ENCODE data around the gene RFX3.

RFX3 gene

DNA sequence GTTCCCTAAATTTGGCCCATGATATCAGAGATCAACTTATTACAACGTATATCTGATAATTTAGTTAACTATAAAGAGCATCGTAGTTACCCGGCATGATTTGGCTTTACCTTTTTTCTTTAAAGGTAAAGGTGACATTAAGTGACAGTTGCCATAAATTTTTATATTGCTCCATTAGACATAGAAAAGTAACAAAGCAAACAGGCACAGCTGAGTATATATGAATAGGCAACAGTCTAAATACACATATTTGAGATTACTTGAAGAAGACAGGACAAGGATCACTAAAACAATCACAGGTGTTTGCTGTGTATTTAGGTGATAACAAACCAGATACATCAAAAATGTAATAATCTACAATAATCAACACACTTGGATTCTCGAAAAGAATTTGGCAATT, 34.8 kb downstream of the RFX3 start:
- Histone ChIP-seq H3K9me3 (replicated peaks in 1 of 2; ENCODE audit: control insufficient read depth in 2 of 2, insufficient read depth in 1 of 2, low read depth in 1 of 2, low read length in 2 of 2) (peaks cover 0 to 14% of the 10 kb centered on the region in 2 donors), H3K27ac (replicated peaks; ENCODE audit: low read length) (no peak overlapping the region), H4K91ac (ENCODE audit: low read depth, low read length, poor library complexity) (no peak overlapping the region), H3K18ac (ENCODE audit: low read length) (no peak overlapping the region), H2BK15ac (ENCODE audit: low read length) (no peak overlapping the region), H3K4me2 (ENCODE audit: insufficient read depth, low read length, poor library complexity, severe bottlenecking) (no peak overlapping the region), H3K79me1 (ENCODE audit: low read depth, low read length) (no peaks in the 10 kb centered on the region), H2AK5ac (ENCODE audit: low read depth, low read length) (no peak overlapping the region), H4K8ac (ENCODE audit: low read depth, low read length) (no peak overlapping the region), H3K4ac (ENCODE audit: low read length) (no peak overlapping the region), H2BK12ac (ENCODE audit: low read length) (no peak overlapping the region), H3K9ac (ENCODE audit: low read depth, low read length, poor library complexity) (no peak overlapping the region), H2BK5ac (ENCODE audit: low read length) (no peak overlapping the region), H3K23ac (ENCODE audit: low read depth, low read length, poor library complexity) (no peak overlapping the region), H3K4me3 (ENCODE audit: low read length in 2 of 2) (no peak overlapping the region), H2AFZ (ENCODE audit: low read length) (no peak overlapping the region), H3K36me3 (replicated peaks in 1 of 2; ENCODE audit: control insufficient read depth in 2 of 2, insufficient read depth in 2 of 2, low read length in 2 of 2) (peaks cover 0 to 42% of the 10 kb centered on the region in 2 donors), H3K4me1 (ENCODE audit: control insufficient read depth in 2 of 2, insufficient read depth in 1 of 2, low read depth in 1 of 2, low read length in 2 of 2) (peaks cover 0 to 18% of the 10 kb centered on the region in 2 donors), H3K14ac (ENCODE audit: low read length) (no peak overlapping the region), H2BK120ac (ENCODE audit: low read depth, low read length) (no peak overlapping the region), H3K27me3 (ENCODE audit: control insufficient read depth in 3 of 3, insufficient read depth in 3 of 3, low read depth in 1 of 3, low read length in 3 of 3) (no peaks in the 10 kb centered on the region)
- no peak for DNase-seq (ENCODE audit: low spot score)
- no CpG with 5 or more reads among the region's 4 CpGs for WGBS, 2 donors (ENCODE audit: extremely low coverage in 2 of 2, insufficient read length in 2 of 2, insufficient replicate concordance in 1 of 2)

DNA sequence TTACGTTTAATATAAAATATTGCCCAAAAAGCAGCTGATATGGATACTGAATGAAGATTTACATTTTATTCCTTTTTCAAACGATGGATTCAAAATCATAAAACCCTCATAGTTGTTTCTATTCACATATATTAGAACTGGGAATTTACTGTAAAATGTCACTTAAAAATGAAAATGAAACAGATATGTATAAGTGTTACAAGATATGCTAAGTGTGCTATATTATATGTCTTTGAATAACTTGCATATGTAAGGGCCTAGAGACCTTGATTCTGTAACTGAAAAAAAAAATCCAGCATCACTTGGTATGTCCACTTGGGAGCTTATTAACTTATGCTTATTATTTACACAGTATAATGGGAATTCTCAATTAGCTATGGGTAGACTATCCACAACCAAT, 43.2 kb downstream of the RFX3 start:
- no peak for DNase-seq (ENCODE audit: low spot score)
- Histone ChIP-seq H3K79me1 (ENCODE audit: low read depth, low read length) (no peaks in the 10 kb centered on the region), H3K4ac (ENCODE audit: low read length) (no peak overlapping the region), H3K18ac (ENCODE audit: low read length) (no peak overlapping the region), H2AK5ac (ENCODE audit: low read depth, low read length) (no peak overlapping the region), H2BK12ac (ENCODE audit: low read length) (no peak overlapping the region), H3K4me2 (ENCODE audit: insufficient read depth, low read length, poor library complexity, severe bottlenecking) (no peak overlapping the region), H2BK5ac (ENCODE audit: low read length) (no peak overlapping the region), H2AFZ (ENCODE audit: low read length) (no peak overlapping the region), H4K8ac (ENCODE audit: low read depth, low read length) (no peak overlapping the region), H3K9ac (ENCODE audit: low read depth, low read length, poor library complexity) (no peak overlapping the region), H3K36me3 (replicated peaks in 1 of 2; ENCODE audit: control insufficient read depth in 2 of 2, insufficient read depth in 2 of 2, low read length in 2 of 2) (peaks cover 2 to 91% of the 10 kb centered on the region in 2 donors), H3K27ac (replicated peaks; ENCODE audit: low read length) (no peak overlapping the region), H4K91ac (ENCODE audit: low read depth, low read length, poor library complexity) (no peak overlapping the region), H3K14ac (ENCODE audit: low read length) (no peak overlapping the region), H2BK120ac (ENCODE audit: low read depth, low read length) (no peak overlapping the region), H3K9me3 (replicated peaks in 1 of 2; ENCODE audit: control insufficient read depth in 2 of 2, insufficient read depth in 1 of 2, low read depth in 1 of 2, low read length in 2 of 2) (peaks cover 0 to 31% of the 10 kb centered on the region in 2 donors), H3K23ac (ENCODE audit: low read depth, low read length, poor library complexity) (no peak overlapping the region), H3K27me3 (ENCODE audit: control insufficient read depth in 3 of 3, insufficient read depth in 3 of 3, low read depth in 1 of 3, low read length in 3 of 3) (no peaks in the 10 kb centered on the region), H2BK15ac (ENCODE audit: low read length) (no peak overlapping the region), H3K4me3 (ENCODE audit: low read length in 2 of 2) (no peak overlapping the region), H3K4me1 (ENCODE audit: control insufficient read depth in 2 of 2, insufficient read depth in 1 of 2, low read depth in 1 of 2, low read length in 2 of 2) (peaks cover 2 to 6% of the 10 kb centered on the region in 2 donors)
- WGBS, 2 donors (ENCODE audit: extremely low coverage in 2 of 2, insufficient read length in 2 of 2, insufficient replicate concordance in 1 of 2): no CpG with 5 or more reads among the region's 2 CpGs

- Histone ChIP-seq H3K79me1 (ENCODE audit: low read depth, low read length) (no peaks in the 10 kb centered on the region), H3K23ac (ENCODE audit: low read depth, low read length, poor library complexity) (no peak overlapping the region), H4K8ac (ENCODE audit: low read depth, low read length) (no peak overlapping the region), H2BK5ac (ENCODE audit: low read length) (no peak overlapping the region), H3K36me3 (replicated peaks in 1 of 2; ENCODE audit: control insufficient read depth in 2 of 2, insufficient read depth in 2 of 2, low read length in 2 of 2) (peaks cover 2 to 73% of the 10 kb centered on the region in 2 donors), H3K18ac (ENCODE audit: low read length) (no peak overlapping the region), H3K4me2 (ENCODE audit: insufficient read depth, low read length, poor library complexity, severe bottlenecking) (no peak overlapping the region), H3K9me3 (replicated peaks in 1 of 2; ENCODE audit: control insufficient read depth in 2 of 2, insufficient read depth in 1 of 2, low read depth in 1 of 2, low read length in 2 of 2) (peaks cover 0 to 36% of the 10 kb centered on the region in 2 donors), H3K27me3 (ENCODE audit: control insufficient read depth in 3 of 3, insufficient read depth in 3 of 3, low read depth in 1 of 3, low read length in 3 of 3) (no peaks in the 10 kb centered on the region), H3K9ac (ENCODE audit: low read depth, low read length, poor library complexity) (no peak overlapping the region), H2AK5ac (ENCODE audit: low read depth, low read length) (no peak overlapping the region), H3K4me1 (ENCODE audit: control insufficient read depth in 2 of 2, insufficient read depth in 1 of 2, low read depth in 1 of 2, low read length in 2 of 2) (peaks cover 8 to 10% of the 10 kb centered on the region in 2 donors), H4K91ac (ENCODE audit: low read depth, low read length, poor library complexity) (no peak overlapping the region), H3K14ac (ENCODE audit: low read length) (no peak overlapping the region), H2AFZ (ENCODE audit: low read length) (no peak overlapping the region), H2BK120ac (ENCODE audit: low read depth, low read length) (no peak overlapping the region), H3K4me3 (ENCODE audit: low read length in 2 of 2) (no peak overlapping the region), H3K4ac (ENCODE audit: low read length) (no peak overlapping the region), H2BK12ac (ENCODE audit: low read length) (no peak overlapping the region), H2BK15ac (ENCODE audit: low read length) (no peak overlapping the region), H3K27ac (replicated peaks; ENCODE audit: low read length) (peak overlapping the region; percentile 26)
- WGBS, 2 donors (ENCODE audit: extremely low coverage in 2 of 2, insufficient read length in 2 of 2, insufficient replicate concordance in 1 of 2): no CpG with 5 or more reads among the region's 3 CpGs
- DNase-seq (ENCODE audit: low spot score): no peak
Measured at GRCh38 chr9:3480353-3480655, 45.5 kb downstream of the RFX3 start.

GRCh38 chr9:3479514-3480352, 46.1 kb downstream of the RFX3 start:
- no peak overlapping the region for H2AFZ ChIP-seq (ENCODE audit: low read length)
- no peaks in the 10 kb centered on the region for H3K27me3 ChIP-seq (ENCODE audit: control insufficient read depth in 3 of 3, insufficient read depth in 3 of 3, low read depth in 1 of 3, low read length in 3 of 3)
- peaks cover 8 to 10% of the 10 kb centered on the region in 2 donors for H3K4me1 ChIP-seq (ENCODE audit: control insufficient read depth in 2 of 2, insufficient read depth in 1 of 2, low read depth in 1 of 2, low read length in 2 of 2)
- H2BK120ac ChIP-seq (ENCODE audit: low read depth, low read length): no peak overlapping the region
- H3K23ac ChIP-seq (ENCODE audit: low read depth, low read length, poor library complexity): no peak overlapping the region
- peak overlapping the region; percentile 26 for H3K27ac ChIP-seq (replicated peaks; ENCODE audit: low read length)
- no peak overlapping the region for H3K4me2 ChIP-seq (ENCODE audit: insufficient read depth, low read length, poor library complexity, severe bottlenecking)
- H3K9me3 ChIP-seq (replicated peaks in 1 of 2; ENCODE audit: control insufficient read depth in 2 of 2, insufficient read depth in 1 of 2, low read depth in 1 of 2, low read length in 2 of 2): peaks cover 0 to 36% of the 10 kb centered on the region in 2 donors
- H2BK5ac ChIP-seq (ENCODE audit: low read length): no peak overlapping the region
- H3K4ac ChIP-seq (ENCODE audit: low read length): no peak overlapping the region
- H3K9ac ChIP-seq (ENCODE audit: low read depth, low read length, poor library complexity): no peak overlapping the region
- no peak overlapping the region for H3K18ac ChIP-seq (ENCODE audit: low read length)
- no peak overlapping the region for H3K4me3 ChIP-seq (ENCODE audit: low read length in 2 of 2)
- no peak overlapping the region for H4K8ac ChIP-seq (ENCODE audit: low read depth, low read length)
- no peak overlapping the region for H3K14ac ChIP-seq (ENCODE audit: low read length)
- no peaks in the 10 kb centered on the region for H3K79me1 ChIP-seq (ENCODE audit: low read depth, low read length)
- WGBS, 2 donors (ENCODE audit: extremely low coverage in 2 of 2, insufficient read length in 2 of 2, insufficient replicate concordance in 1 of 2): no CpG with 5 or more reads among the region's 7 CpGs
- H4K91ac ChIP-seq (ENCODE audit: low read depth, low read length, poor library complexity): no peak overlapping the region
- peaks cover 2 to 67% of the 10 kb centered on the region in 2 donors for H3K36me3 ChIP-seq (replicated peaks in 1 of 2; ENCODE audit: control insufficient read depth in 2 of 2, insufficient read depth in 2 of 2, low read length in 2 of 2)
- H2BK15ac ChIP-seq (ENCODE audit: low read length): no peak overlapping the region
- H2AK5ac ChIP-seq (ENCODE audit: low read depth, low read length): no peak overlapping the region
- DNase-seq (ENCODE audit: low spot score): no peak
- H2BK12ac ChIP-seq (ENCODE audit: low read length): no peak overlapping the region
